ENCODE data around the gene RASGRP4.

RASGRP4 gene

GRCh38 chr19:38362076-38362945 is 63.7 kb downstream of the RASGRP4 start:
- no peaks in the 10 kb centered on the region for H4K20me1 ChIP-seq (ENCODE audit: insufficient read depth, low read length, poor library complexity, severe bottlenecking)
- no peaks in the 10 kb centered on the region for H3K79me2 ChIP-seq (ENCODE audit: insufficient read depth, low read length)
- no peak overlapping the region for H3K9ac ChIP-seq (ENCODE audit: low read depth, low read length, poor library complexity, severe bottlenecking)
- no peaks in the 10 kb centered on the region for H3F3A ChIP-seq (ENCODE audit: low read depth)
- H3K4me2 ChIP-seq (ENCODE audit: low read depth, low read length, poor library complexity, severe bottlenecking), result peak overlapping the region; percentile 67
- peak overlapping the region; percentile 70 for H3K4me3 ChIP-seq (ENCODE audit: low read length, poor library complexity, severe bottlenecking)
- no peaks in the 10 kb centered on the region for H3K27me3 ChIP-seq (ENCODE audit: insufficient read depth, low read length, poor library complexity, severe bottlenecking)
- H3K36me3 ChIP-seq (ENCODE audit: insufficient read depth, low read length), result no peaks in the 10 kb centered on the region
- no peaks in the 10 kb centered on the region for H3K4me1 ChIP-seq (ENCODE audit: insufficient read depth, low read length, poor library complexity, severe bottlenecking)
- H3K9me2 ChIP-seq (replicated peaks; ENCODE audit: low read depth, low read length), result no peaks in the 10 kb centered on the region
- no peaks in the 10 kb centered on the region for H3K9me3 ChIP-seq (ENCODE audit: insufficient read depth, low read depth, low read length)
- TF ChIP-seq EZH2phosphoT487 (IDR thresholded peaks at IDR 0.05; ENCODE audit: borderline replicate concordance) (no peak), CTCF (conservative IDR thresholded peaks at IDR 0.05; ENCODE audit: low read length) (no peak)
- H2AFZ ChIP-seq (ENCODE audit: low read length), result peak overlapping the region; percentile 92

- Histone ChIP-seq H3K4me1 (ENCODE audit: insufficient read depth, low read length, poor library complexity, severe bottlenecking) (no peaks in the 10 kb centered on the region), H4K20me1 (ENCODE audit: insufficient read depth, low read length, poor library complexity, severe bottlenecking) (no peaks in the 10 kb centered on the region), H3K9ac (ENCODE audit: low read depth, low read length, poor library complexity, severe bottlenecking) (no peak overlapping the region), H3K36me3 (ENCODE audit: insufficient read depth, low read length) (no peaks in the 10 kb centered on the region), H3K4me3 (ENCODE audit: low read length, poor library complexity, severe bottlenecking) (peak overlapping the region; percentile 70), H3K4me2 (ENCODE audit: low read depth, low read length, poor library complexity, severe bottlenecking) (peak overlapping the region; percentile 67), H3K9me2 (replicated peaks; ENCODE audit: low read depth, low read length) (no peaks in the 10 kb centered on the region), H2AFZ (ENCODE audit: low read length) (peak overlapping the region; percentile 92), H3K9me3 (ENCODE audit: insufficient read depth, low read depth, low read length) (no peaks in the 10 kb centered on the region), H3F3A (ENCODE audit: low read depth) (no peaks in the 10 kb centered on the region), H3K79me2 (ENCODE audit: insufficient read depth, low read length) (no peaks in the 10 kb centered on the region), H3K27me3 (ENCODE audit: insufficient read depth, low read length, poor library complexity, severe bottlenecking) (no peaks in the 10 kb centered on the region)
- no peak for TF ChIP-seq CTCF (conservative IDR thresholded peaks at IDR 0.05; ENCODE audit: low read length)
- TF ChIP-seq EZH2phosphoT487 (IDR thresholded peaks at IDR 0.05; ENCODE audit: borderline replicate concordance), result no peak
Measured at GRCh38 chr19:38361633-38362075, 64.4 kb downstream of the RASGRP4 start.

GRCh38 chr19:38360839-38361631 is 65.0 kb downstream of the RASGRP4 start:
- H3K9me3 ChIP-seq (ENCODE audit: insufficient read depth, low read depth, low read length), result no peaks in the 10 kb centered on the region
- no peak overlapping the region for H3K9ac ChIP-seq (ENCODE audit: low read depth, low read length, poor library complexity, severe bottlenecking)
- no peaks in the 10 kb centered on the region for H3F3A ChIP-seq (ENCODE audit: low read depth)
- H3K79me2 ChIP-seq (ENCODE audit: insufficient read depth, low read length), result no peaks in the 10 kb centered on the region
- H3K4me2 ChIP-seq (ENCODE audit: low read depth, low read length, poor library complexity, severe bottlenecking), result peak overlapping the region; percentile 67
- no peaks in the 10 kb centered on the region for H3K36me3 ChIP-seq (ENCODE audit: insufficient read depth, low read length)
- no peaks in the 10 kb centered on the region for H3K27me3 ChIP-seq (ENCODE audit: insufficient read depth, low read length, poor library complexity, severe bottlenecking)
- H3K9me2 ChIP-seq (replicated peaks; ENCODE audit: low read depth, low read length), result no peaks in the 10 kb centered on the region
- no peak for TF ChIP-seq EZH2phosphoT487 (IDR thresholded peaks at IDR 0.05; ENCODE audit: borderline replicate concordance)
- no peak for TF ChIP-seq CTCF (conservative IDR thresholded peaks at IDR 0.05; ENCODE audit: low read length)
- no peak overlapping the region; the same call in 1 of the 2 replicates for H2AFZ ChIP-seq (ENCODE audit: low read length)
- H3K4me3 ChIP-seq (ENCODE audit: low read length, poor library complexity, severe bottlenecking), result peak overlapping the region; percentile 70
- H4K20me1 ChIP-seq (ENCODE audit: insufficient read depth, low read length, poor library complexity, severe bottlenecking), result no peaks in the 10 kb centered on the region
- no peaks in the 10 kb centered on the region for H3K4me1 ChIP-seq (ENCODE audit: insufficient read depth, low read length, poor library complexity, severe bottlenecking)
